ENCODE measurements around the gene ITPA. TPM values are rescaled to one million over a fixed set of nuclear protein-coding genes. Genes with fewer than 3 reads are reported as not detected.

ITPA gene
- total and polyA plus RNA-seq, 2 of the 4 experiments (the other 2 are of a cell fraction) = 32.4 to 49.0 TPM

DNA sequence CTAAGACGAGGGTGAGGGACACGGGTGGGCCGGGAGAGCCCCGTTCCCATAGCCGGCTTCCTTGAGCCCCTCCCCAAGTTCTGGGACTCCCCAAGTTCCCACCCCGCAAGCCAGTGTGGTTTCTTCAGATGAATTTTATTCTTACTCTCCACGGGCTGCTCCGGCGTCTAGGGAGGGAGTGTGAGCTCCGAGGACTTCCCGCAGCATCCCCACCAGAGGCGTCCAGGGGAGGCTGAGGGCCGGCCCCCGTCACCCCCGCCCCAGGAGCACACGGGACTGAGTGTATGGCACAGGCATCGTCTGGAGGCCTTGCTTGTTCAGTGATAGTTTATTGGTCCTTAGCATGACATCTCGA lies 39.7 kb downstream of the ITPA start (continued):
- TF ChIP-seq, protein P1, sequence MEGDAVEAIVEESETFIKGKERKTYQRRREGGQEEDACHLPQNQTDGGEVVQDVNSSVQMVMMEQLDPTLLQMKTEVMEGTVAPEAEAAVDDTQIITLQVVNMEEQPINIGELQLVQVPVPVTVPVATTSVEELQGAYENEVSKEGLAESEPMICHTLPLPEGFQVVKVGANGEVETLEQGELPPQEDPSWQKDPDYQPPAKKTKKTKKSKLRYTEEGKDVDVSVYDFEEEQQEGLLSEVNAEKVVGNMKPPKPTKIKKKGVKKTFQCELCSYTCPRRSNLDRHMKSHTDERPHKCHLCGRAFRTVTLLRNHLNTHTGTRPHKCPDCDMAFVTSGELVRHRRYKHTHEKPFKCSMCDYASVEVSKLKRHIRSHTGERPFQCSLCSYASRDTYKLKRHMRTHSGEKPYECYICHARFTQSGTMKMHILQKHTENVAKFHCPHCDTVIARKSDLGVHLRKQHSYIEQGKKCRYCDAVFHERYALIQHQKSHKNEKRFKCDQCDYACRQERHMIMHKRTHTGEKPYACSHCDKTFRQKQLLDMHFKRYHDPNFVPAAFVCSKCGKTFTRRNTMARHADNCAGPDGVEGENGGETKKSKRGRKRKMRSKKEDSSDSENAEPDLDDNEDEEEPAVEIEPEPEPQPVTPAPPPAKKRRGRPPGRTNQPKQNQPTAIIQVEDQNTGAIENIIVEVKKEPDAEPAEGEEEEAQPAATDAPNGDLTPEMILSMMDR (conservative IDR thresholded peaks at IDR 0.05; ENCODE audit: low read depth, low read length) = no peak

DNA sequence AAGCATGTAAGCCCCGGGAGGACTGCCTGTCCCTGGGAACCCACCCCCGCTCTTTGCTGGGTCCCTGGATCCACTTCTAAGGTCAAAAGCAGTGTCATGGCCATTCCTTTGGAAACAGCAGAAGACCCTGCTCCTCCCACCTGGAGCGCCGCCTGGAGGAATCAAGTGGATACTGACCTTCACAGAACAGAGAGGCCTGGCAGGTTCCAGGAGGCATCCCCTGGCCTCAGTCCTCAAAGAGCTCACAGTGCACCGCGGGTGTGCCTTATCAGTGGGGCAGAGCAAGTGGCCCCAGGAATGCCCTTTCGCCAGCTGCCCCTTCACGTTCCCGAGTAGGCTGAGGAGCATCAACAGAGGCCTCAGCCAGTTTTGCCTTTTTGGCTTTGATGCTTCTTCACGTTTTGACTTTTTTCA lies 40.8 kb downstream of the ITPA start:
- no peak overlapping the region for H2BK20ac ChIP-seq (ENCODE audit: low read depth, low read length)
- no peaks in the 10 kb centered on the region for H4K20me1 ChIP-seq (ENCODE audit: insufficient read depth, low read length)
- H3K9ac ChIP-seq (ENCODE audit: low read depth, low read length) = no peak overlapping the region
- H3K4me1 ChIP-seq (ENCODE audit: control insufficient read depth, insufficient read depth, low read length) = no peaks in the 10 kb centered on the region
- H3K27me3 ChIP-seq (ENCODE audit: control insufficient read depth, insufficient read depth, low read length) = peaks cover 6% of the 10 kb centered on the region; the same call in 1 of the 2 replicates
- H3K14ac ChIP-seq (replicated peaks; ENCODE audit: low read depth, low read length) = no peak overlapping the region
- H3K56ac ChIP-seq (ENCODE audit: extremely low read depth, insufficient read depth, low read length) = no peak overlapping the region
- H3K9me3 ChIP-seq (ENCODE audit: control insufficient read depth, insufficient read depth, low read length) = no peaks in the 10 kb centered on the region
- no peak for ATAC-seq (ENCODE audit: low read depth)
- no peak overlapping the region for H3K4ac ChIP-seq (ENCODE audit: low read depth, low read length)
- H3K9me1 ChIP-seq (ENCODE audit: insufficient read depth, low read length) = no peaks in the 10 kb centered on the region
- H3K18ac ChIP-seq (ENCODE audit: low read depth, low read length) = no peak overlapping the region
- intact Hi-C loops (cut with micrococcal nuclease) (no loop called here), dilution Hi-C loops (cut with HindIII; ENCODE audit: low sequenced_read_pairs, unreplicated experiment) (no loop called here), in situ Hi-C loops (cut with MboI; ENCODE audit: low sequenced_read_pairs) (no loop called here)
- H3K4me3 ChIP-seq (ENCODE audit: insufficient read depth, low read depth, low read length) = no peak overlapping the region
- TF ChIP-seq RAD21 (IDR thresholded peaks at IDR 0.05; ENCODE audit: low read length) (0 out of 2 replicates have a peak, but pooled peaks have one; percentile 16), FOS (IDR thresholded peaks at IDR 0.05; ENCODE audit: low read depth, low read length) (no peak)
- TF ChIP-seq, protein P2, sequence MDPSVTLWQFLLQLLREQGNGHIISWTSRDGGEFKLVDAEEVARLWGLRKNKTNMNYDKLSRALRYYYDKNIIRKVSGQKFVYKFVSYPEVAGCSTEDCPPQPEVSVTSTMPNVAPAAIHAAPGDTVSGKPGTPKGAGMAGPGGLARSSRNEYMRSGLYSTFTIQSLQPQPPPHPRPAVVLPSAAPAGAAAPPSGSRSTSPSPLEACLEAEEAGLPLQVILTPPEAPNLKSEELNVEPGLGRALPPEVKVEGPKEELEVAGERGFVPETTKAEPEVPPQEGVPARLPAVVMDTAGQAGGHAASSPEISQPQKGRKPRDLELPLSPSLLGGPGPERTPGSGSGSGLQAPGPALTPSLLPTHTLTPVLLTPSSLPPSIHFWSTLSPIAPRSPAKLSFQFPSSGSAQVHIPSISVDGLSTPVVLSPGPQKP (IDR thresholded peaks at IDR 0.05; ENCODE audit: borderline replicate concordance, low read depth, low read length) = no peak
- TF ChIP-seq, protein P1 (conservative IDR thresholded peaks at IDR 0.05; ENCODE audit: low read depth, low read length) = peak; percentile 26; the same call in 1 of the 2 replicates
- no peak overlapping the region for H2AFZ ChIP-seq (replicated peaks; ENCODE audit: low read length, poor library complexity)
- CTCF ChIA-PET = no interaction called here
- H4K5ac ChIP-seq (ENCODE audit: low read depth, low read length) = no peak overlapping the region
- no peak overlapping the region for H2AK9ac ChIP-seq (replicated peaks; ENCODE audit: low read depth, low read length, poor library complexity)
- H3K36me3 ChIP-seq (ENCODE audit: control insufficient read depth, insufficient read depth, low read length) = peaks cover 25% of the 10 kb centered on the region
- no peak overlapping the region for H2BK5ac ChIP-seq (ENCODE audit: low read depth, low read length, poor library complexity, severe bottlenecking)
- no peak overlapping the region for H3K27ac ChIP-seq (ENCODE audit: insufficient read depth, low read length)
- 66% methylated on average over 5 of the region's 10 CpGs; no CpG with 5 or more reads in 1 of the 2 experiments for WGBS, 2 experiments (ENCODE audit: extremely low coverage in 2 of 2, insufficient read length in 1 of 2)
- no peaks in the 10 kb centered on the region for H3K79me1 ChIP-seq (ENCODE audit: low read depth in 1 of 2, low read length in 2 of 2)
- H2BK120ac ChIP-seq (ENCODE audit: low read depth, low read length) = no peak overlapping the region
- POLR2A ChIA-PET (ENCODE audit: unreplicated experiment) = no interaction called here
- no peak overlapping the region for H3K23ac ChIP-seq (ENCODE audit: low read depth, low read length)
- BruUV-seq (replicated peaks) = no TSS peak
- H4K91ac ChIP-seq (ENCODE audit: insufficient read depth, low read depth, low read length) = no peak overlapping the region
- no peak overlapping the region for H3K4me2 ChIP-seq (ENCODE audit: low read depth, low read length)
- DNase-seq = no peak
- no peak overlapping the region for H4K8ac ChIP-seq (ENCODE audit: low read depth in 2 of 2, low read length in 2 of 2)
- H2AK5ac ChIP-seq (ENCODE audit: low read depth, low read length) = no peak overlapping the region
- H2BK15ac ChIP-seq (ENCODE audit: low read depth, low read length) = no peak overlapping the region

All from IMR-90 (cell line).